ENCODE results near the gene CEMIP. TPM values are rescaled to one million over a fixed set of nuclear protein-coding genes. Genes with fewer than 3 reads are reported as not detected.

The CEMIP gene, protein sequence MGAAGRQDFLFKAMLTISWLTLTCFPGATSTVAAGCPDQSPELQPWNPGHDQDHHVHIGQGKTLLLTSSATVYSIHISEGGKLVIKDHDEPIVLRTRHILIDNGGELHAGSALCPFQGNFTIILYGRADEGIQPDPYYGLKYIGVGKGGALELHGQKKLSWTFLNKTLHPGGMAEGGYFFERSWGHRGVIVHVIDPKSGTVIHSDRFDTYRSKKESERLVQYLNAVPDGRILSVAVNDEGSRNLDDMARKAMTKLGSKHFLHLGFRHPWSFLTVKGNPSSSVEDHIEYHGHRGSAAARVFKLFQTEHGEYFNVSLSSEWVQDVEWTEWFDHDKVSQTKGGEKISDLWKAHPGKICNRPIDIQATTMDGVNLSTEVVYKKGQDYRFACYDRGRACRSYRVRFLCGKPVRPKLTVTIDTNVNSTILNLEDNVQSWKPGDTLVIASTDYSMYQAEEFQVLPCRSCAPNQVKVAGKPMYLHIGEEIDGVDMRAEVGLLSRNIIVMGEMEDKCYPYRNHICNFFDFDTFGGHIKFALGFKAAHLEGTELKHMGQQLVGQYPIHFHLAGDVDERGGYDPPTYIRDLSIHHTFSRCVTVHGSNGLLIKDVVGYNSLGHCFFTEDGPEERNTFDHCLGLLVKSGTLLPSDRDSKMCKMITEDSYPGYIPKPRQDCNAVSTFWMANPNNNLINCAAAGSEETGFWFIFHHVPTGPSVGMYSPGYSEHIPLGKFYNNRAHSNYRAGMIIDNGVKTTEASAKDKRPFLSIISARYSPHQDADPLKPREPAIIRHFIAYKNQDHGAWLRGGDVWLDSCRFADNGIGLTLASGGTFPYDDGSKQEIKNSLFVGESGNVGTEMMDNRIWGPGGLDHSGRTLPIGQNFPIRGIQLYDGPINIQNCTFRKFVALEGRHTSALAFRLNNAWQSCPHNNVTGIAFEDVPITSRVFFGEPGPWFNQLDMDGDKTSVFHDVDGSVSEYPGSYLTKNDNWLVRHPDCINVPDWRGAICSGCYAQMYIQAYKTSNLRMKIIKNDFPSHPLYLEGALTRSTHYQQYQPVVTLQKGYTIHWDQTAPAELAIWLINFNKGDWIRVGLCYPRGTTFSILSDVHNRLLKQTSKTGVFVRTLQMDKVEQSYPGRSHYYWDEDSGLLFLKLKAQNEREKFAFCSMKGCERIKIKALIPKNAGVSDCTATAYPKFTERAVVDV (N-terminal part only)
- 0.12 TPM in 1 of 2 replicates, not detected in the other for total RNA-seq

DNA sequence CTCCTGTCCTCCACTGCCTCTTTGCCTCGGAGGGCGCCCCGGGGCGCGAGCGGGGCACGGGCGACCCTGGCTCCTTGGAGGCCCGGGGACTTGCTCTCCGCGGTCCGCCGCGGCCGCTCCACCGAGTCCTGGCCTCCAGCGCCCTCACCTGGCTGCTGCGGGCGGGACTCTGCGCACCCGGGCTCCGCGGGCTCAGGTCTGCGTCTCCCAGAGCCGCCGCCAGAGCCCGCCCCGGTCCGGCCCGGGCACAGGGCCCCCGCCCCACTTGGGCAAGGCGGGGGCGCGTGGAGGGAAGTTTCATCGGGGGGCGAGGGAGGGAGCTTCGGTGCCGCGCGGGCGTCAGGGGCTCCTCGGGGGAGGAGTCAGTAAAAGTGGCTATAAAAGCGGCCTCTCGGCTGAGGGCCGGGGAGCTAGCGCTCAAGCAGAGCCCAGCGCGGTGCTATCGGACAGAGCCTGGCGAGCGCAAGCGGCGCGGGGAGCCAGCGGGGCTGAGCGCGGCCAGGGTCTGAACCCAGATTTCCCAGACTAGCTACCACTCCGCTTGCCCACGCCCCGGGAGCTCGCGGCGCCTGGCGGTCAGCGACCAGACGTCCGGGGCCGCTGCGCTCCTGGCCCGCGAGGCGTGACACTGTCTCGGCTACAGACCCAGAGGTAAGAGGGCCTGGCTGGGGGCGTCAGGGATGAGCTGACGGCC is at the start of gene CEMIP:
Gene CEMIP (plus strand): TSS at position 407 of the 694 bp plus-strand sequence. CDS start 94,510 bp downstream, outside the sequence.
- intact Hi-C loops (cut with micrococcal nuclease), result no loop called here

GRCh38 chr15:80730387-80730786 is 48.8 kb upstream of the CEMIP start:
- intact Hi-C loops (cut with micrococcal nuclease), result no loop called here

DNA sequence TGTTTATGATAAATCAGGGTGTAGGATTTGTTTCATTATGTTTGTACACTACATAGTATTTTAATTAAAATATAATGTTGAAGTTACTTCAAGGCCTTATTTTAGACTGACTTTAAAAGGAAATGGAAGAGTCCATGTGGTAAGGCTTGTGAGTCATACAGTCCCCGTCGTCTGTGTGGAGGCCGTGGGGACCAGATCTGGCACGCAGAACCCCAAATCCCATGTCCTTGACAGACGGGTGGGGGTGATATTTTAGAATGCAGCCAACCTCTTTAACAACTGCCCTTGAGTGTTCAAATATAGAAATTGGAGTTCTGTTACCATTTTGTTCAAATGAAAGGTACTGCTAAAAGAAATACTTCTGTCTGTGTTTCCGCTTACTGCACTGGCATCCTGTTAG is 48.2 kb upstream of the CEMIP start:
- intact Hi-C loops (cut with micrococcal nuclease), result no loop called here

GRCh38 chr15:80732167-80732566 is 47.0 kb upstream of the CEMIP start:
- intact Hi-C loops (cut with micrococcal nuclease), result no loop called here

GRCh38 chr15:80732818-80733217 is 46.4 kb upstream of the CEMIP start:
- intact Hi-C loops (cut with micrococcal nuclease), result no loop called here

DNA sequence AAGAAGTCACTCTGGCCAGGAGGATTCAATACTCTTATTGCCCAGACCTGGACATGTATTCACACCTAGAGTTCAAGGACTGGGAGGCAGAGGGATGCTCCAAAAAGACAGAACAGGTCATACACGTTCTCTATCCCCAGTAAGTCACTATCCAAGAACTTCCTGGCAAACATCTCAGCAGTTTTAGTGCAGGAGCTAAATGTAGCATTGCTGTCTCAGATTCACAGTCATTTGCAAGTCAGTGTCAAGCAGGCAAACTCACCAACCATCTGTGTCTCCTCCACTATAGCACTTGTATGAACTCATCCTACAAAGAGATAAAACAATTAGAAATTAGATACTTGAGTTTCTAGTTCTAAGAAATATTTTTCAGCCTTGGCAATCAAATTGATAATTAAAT is 45.7 kb upstream of the CEMIP start:
- intact Hi-C loops (cut with micrococcal nuclease), result no loop called here

GRCh38 chr15:80735344-80735743 is 43.8 kb upstream of the CEMIP start:
- intact Hi-C loops (cut with micrococcal nuclease), result no loop called here

- intact Hi-C loops (cut with micrococcal nuclease), result no loop called here
Measured at GRCh38 chr15:80736560-80736959, 42.6 kb upstream of the CEMIP start.

GRCh38 chr15:80739919-80740318 is 39.3 kb upstream of the CEMIP start:
- intact Hi-C loops (cut with micrococcal nuclease), result no loop called here

- intact Hi-C loops (cut with micrococcal nuclease), result no loop called here
Measured at GRCh38 chr15:80742081-80742480, 37.1 kb upstream of the CEMIP start.

- intact Hi-C loops (cut with micrococcal nuclease), result no loop called here
Measured at GRCh38 chr15:80743189-80743833, 35.9 kb upstream of the CEMIP start.

- intact Hi-C loops (cut with micrococcal nuclease), result no loop called here
Measured at GRCh38 chr15:80744415-80744814, 34.8 kb upstream of the CEMIP start.

- intact Hi-C loops (cut with micrococcal nuclease), result no loop called here
Measured at GRCh38 chr15:80744826-80745225, 34.3 kb upstream of the CEMIP start.

- intact Hi-C loops (cut with micrococcal nuclease), result no loop called here
Measured at GRCh38 chr15:80745888-80746287, 33.3 kb upstream of the CEMIP start.

DNA sequence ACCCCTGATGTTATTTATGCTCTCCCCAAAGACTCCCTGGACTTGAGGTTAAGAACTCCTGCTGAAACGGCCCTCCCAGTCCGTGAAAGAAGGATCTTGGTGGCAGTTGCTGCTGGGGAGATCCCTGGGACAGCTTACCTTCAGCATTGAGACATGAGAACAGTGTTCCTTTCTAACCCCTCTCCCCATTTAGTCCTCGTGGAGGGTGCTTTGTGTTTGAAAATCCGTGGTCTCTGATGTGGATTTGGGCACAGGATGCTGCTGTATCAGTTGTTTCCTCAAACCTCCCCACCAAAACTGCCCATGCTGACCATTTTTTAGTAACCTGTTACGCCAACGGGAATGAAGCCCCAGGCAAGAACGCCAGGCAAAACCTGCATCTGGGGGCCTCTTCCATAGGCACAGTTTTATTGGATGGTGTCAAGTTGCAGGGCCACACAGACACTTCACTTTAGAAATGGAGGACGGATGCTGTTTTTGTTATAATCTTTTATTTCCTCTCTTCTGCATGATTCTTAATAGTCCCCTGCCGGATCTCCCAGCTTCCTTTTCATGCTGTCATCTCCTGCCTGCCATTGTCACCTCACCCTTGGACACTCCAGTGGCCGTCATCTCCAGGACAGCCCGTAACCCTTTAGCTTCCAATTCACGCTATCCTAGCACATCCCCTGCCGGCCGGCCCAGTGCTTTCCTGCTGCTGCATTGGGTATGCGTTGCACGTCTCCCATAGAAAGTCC is 31.7 kb upstream of the CEMIP start:
- intact Hi-C loops (cut with micrococcal nuclease), result no loop called here

- intact Hi-C loops (cut with micrococcal nuclease), result no loop called here
Measured at GRCh38 chr15:80749589-80749988, 29.6 kb upstream of the CEMIP start.

DNA sequence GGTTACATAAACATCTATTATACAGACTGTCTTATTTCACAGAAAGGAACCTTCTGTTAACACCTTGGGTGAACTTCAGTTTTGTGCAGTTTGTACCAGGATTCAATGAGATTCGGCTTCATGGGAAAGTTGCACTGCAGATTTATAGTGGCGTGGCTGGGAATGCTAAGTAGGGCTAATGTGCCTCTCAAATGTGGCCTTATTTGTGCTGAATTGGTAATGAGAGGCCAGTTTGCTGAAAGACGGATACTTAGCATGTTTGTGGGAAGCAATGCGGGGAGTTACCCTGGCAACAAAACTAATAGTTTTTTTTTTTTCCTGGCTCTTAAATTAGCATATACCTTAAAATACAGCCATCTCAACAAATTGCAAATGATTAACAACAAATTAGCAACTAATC is 28.6 kb upstream of the CEMIP start:
- intact Hi-C loops (cut with micrococcal nuclease), result no loop called here

- intact Hi-C loops (cut with micrococcal nuclease), result no loop called here
Measured at GRCh38 chr15:80752204-80752603, 27.0 kb upstream of the CEMIP start.

GRCh38 chr15:80753161-80753560 is 26.0 kb upstream of the CEMIP start:
- intact Hi-C loops (cut with micrococcal nuclease), result no loop called here

- intact Hi-C loops (cut with micrococcal nuclease), result no loop called here
Measured at GRCh38 chr15:80754014-80754413, 25.2 kb upstream of the CEMIP start.
